ENCODE measurements around the gene AHNAK2. TPM values are rescaled to one million over a fixed set of nuclear protein-coding genes. Genes with fewer than 3 reads are reported as not detected.

Gene AHNAK2
- total RNA-seq, 1 experiment from 2014 or later = 223 TPM

DNA sequence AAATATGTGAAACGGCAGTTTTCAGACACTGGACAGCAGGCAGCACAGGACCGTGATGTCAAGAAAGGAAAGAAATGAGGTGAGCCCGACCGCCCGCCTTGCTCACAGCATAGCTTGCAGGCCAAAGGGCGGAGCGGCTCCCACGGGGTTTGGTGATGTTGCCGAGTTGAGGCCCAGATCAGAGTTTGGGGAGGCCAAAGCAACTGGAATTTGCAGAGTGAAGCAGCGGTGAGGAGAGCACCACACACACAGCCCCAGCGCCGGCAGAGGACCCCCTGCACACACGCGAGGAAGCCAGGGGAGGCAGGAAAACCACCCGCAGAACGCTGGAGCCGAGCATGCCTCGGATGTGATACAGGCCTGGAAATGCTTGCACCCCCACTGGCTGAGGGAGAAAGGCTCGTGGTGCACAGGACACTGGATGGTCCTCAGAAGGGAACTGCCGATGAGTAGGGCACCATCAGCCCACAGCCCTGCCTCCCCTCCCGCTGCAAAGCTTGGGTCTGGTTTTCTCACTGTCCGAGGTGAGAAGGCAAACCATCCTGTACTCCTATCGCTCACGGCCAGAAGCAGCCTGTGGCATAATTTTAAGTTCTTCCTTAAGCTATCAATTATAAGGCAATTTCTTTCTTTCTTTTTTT, 79.2 kb downstream of the AHNAK2 start:
- in situ Hi-C loops (cut with HindIII; ENCODE audit: low pct_unique_long_range_greater_than_20kb, low sequenced_read_pairs) (no loop called here), intact Hi-C loops (cut with micrococcal nuclease; ENCODE audit: unreplicated experiment) (loop anchor here (5.0 kb wide), 1 partner anchor 68 kb away; no protein-coding TSS in a partner anchor)
- no peaks in the 10 kb centered on the region for H3K27me3 ChIP-seq (ENCODE audit: control insufficient read depth, insufficient read depth, low read length)
- ChIA-PET CTCF (no interaction called here), POLR2A (no interaction called here)
- no peak for ATAC-seq
- H3K4me3 ChIP-seq (ENCODE audit: low read depth in 2 of 2, low read length in 2 of 2) = no peak overlapping the region
- no TSS peak for BruUV-seq (replicated peaks)
- H3K27ac ChIP-seq (ENCODE audit: low read length) = no peak overlapping the region
- no peak for TF ChIP-seq POLR2AphosphoS5 (IDR thresholded peaks at IDR 0.05; ENCODE audit: low read depth, low read length)
- TF ChIP-seq, protein P1, sequence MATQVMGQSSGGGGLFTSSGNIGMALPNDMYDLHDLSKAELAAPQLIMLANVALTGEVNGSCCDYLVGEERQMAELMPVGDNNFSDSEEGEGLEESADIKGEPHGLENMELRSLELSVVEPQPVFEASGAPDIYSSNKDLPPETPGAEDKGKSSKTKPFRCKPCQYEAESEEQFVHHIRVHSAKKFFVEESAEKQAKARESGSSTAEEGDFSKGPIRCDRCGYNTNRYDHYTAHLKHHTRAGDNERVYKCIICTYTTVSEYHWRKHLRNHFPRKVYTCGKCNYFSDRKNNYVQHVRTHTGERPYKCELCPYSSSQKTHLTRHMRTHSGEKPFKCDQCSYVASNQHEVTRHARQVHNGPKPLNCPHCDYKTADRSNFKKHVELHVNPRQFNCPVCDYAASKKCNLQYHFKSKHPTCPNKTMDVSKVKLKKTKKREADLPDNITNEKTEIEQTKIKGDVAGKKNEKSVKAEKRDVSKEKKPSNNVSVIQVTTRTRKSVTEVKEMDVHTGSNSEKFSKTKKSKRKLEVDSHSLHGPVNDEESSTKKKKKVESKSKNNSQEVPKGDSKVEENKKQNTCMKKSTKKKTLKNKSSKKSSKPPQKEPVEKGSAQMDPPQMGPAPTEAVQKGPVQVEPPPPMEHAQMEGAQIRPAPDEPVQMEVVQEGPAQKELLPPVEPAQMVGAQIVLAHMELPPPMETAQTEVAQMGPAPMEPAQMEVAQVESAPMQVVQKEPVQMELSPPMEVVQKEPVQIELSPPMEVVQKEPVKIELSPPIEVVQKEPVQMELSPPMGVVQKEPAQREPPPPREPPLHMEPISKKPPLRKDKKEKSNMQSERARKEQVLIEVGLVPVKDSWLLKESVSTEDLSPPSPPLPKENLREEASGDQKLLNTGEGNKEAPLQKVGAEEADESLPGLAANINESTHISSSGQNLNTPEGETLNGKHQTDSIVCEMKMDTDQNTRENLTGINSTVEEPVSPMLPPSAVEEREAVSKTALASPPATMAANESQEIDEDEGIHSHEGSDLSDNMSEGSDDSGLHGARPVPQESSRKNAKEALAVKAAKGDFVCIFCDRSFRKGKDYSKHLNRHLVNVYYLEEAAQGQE (IDR thresholded peaks at IDR 0.05; ENCODE audit: insufficient read depth in 1 of 2, low read depth in 2 of 2, low read length in 1 of 2) = no peak
- no peaks in the 10 kb centered on the region for H3K9me3 ChIP-seq (ENCODE audit: control insufficient read depth, insufficient read depth, low read depth, low read length)
- DNase-seq (ENCODE audit: low read depth, low spot score) = no peak
- no peaks in the 10 kb centered on the region for H3K36me3 ChIP-seq (ENCODE audit: control insufficient read depth, insufficient read depth, low read length)
- H3K4me1 ChIP-seq (ENCODE audit: control insufficient read depth, insufficient read depth, low read length) = peaks cover 3% of the 10 kb centered on the region

DNA sequence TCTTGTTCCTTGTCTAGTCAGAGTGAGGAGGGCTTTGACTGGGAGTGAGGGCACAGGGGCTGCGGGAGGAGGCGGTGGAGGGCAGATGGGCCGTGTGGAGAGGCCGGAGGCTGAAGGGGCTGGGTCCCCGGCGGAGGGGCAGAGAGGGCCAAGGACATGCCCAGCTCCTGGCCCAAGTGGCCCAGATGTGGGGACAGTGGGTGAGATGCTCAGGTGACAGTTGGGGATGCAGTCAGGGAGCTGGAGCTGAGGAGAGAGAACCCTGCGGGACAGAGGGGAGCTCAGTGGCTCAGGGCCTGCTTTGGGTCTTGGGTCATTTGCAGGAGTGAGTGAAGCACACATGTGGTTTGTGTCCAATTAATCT, 80.0 kb downstream of the AHNAK2 start:
- peaks cover 3% of the 10 kb centered on the region for H3K4me1 ChIP-seq (ENCODE audit: control insufficient read depth, insufficient read depth, low read length)
- no peaks in the 10 kb centered on the region for H3K27me3 ChIP-seq (ENCODE audit: control insufficient read depth, insufficient read depth, low read length)
- H3K9me3 ChIP-seq (ENCODE audit: control insufficient read depth, insufficient read depth, low read depth, low read length) = no peaks in the 10 kb centered on the region
- H3K4me3 ChIP-seq (ENCODE audit: low read depth in 2 of 2, low read length in 2 of 2) = no peak overlapping the region
- intact Hi-C loops (cut with micrococcal nuclease; ENCODE audit: unreplicated experiment) = loop anchor here (5.0 kb wide), 1 partner anchor 69 kb away; no protein-coding TSS in a partner anchor
- ChIA-PET POLR2A (no interaction called here), CTCF (no interaction called here)
- no TSS peak for BruUV-seq (replicated peaks)
- TF ChIP-seq POLR2AphosphoS5 (IDR thresholded peaks at IDR 0.05; ENCODE audit: low read depth, low read length) (no peak), TCF7L2 (IDR thresholded peaks at IDR 0.05; ENCODE audit: low read depth, low read length) (no peak), SIN3A (IDR thresholded peaks at IDR 0.05; ENCODE audit: borderline replicate concordance, insufficient read depth, low read depth, low read length) (no peak)
- TF ChIP-seq, protein P2, sequence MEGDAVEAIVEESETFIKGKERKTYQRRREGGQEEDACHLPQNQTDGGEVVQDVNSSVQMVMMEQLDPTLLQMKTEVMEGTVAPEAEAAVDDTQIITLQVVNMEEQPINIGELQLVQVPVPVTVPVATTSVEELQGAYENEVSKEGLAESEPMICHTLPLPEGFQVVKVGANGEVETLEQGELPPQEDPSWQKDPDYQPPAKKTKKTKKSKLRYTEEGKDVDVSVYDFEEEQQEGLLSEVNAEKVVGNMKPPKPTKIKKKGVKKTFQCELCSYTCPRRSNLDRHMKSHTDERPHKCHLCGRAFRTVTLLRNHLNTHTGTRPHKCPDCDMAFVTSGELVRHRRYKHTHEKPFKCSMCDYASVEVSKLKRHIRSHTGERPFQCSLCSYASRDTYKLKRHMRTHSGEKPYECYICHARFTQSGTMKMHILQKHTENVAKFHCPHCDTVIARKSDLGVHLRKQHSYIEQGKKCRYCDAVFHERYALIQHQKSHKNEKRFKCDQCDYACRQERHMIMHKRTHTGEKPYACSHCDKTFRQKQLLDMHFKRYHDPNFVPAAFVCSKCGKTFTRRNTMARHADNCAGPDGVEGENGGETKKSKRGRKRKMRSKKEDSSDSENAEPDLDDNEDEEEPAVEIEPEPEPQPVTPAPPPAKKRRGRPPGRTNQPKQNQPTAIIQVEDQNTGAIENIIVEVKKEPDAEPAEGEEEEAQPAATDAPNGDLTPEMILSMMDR (IDR thresholded peaks at IDR 0.05) = no peak
- TF ChIP-seq, protein P1 (IDR thresholded peaks at IDR 0.05; ENCODE audit: insufficient read depth in 1 of 2, low read depth in 2 of 2, low read length in 1 of 2) = no peak
- in situ Hi-C loops (cut with HindIII; ENCODE audit: low pct_unique_long_range_greater_than_20kb, low sequenced_read_pairs) = no loop called here
- H3K36me3 ChIP-seq (ENCODE audit: control insufficient read depth, insufficient read depth, low read length) = no peaks in the 10 kb centered on the region
- ATAC-seq (no peak), DNase-seq (ENCODE audit: low read depth, low spot score) (no peak)
- no peak overlapping the region for H3K27ac ChIP-seq (ENCODE audit: low read length)
